ENCODE measurements around the gene NOS1AP. TPM values are rescaled to one million over a fixed set of nuclear protein-coding genes. Genes with fewer than 3 reads are reported as not detected.

Gene NOS1AP
- total and polyA plus RNA-seq, 2 experiments from 2014 or later, result 5.8 to 6.6 TPM

DNA sequence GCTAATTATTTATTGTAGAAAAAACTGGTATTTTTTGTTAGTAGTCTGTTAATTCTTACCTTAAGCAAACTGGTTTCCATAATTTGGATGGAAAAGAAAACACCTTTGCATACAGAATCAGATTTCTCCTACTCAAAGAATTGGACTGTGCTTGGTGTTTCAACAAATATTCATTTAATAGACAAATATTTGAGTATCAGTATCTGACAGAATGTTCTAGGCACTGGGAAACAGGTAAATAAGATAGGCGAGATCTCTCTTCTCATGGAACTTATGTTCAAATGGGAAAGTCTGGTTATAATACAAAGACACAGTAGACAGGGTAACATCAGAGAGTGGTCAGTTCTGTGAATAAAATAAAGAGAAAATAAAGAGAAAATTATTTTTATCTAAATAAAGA is 119.9 kb downstream of the NOS1AP start (continued):
- TF ChIP-seq, protein P1, sequence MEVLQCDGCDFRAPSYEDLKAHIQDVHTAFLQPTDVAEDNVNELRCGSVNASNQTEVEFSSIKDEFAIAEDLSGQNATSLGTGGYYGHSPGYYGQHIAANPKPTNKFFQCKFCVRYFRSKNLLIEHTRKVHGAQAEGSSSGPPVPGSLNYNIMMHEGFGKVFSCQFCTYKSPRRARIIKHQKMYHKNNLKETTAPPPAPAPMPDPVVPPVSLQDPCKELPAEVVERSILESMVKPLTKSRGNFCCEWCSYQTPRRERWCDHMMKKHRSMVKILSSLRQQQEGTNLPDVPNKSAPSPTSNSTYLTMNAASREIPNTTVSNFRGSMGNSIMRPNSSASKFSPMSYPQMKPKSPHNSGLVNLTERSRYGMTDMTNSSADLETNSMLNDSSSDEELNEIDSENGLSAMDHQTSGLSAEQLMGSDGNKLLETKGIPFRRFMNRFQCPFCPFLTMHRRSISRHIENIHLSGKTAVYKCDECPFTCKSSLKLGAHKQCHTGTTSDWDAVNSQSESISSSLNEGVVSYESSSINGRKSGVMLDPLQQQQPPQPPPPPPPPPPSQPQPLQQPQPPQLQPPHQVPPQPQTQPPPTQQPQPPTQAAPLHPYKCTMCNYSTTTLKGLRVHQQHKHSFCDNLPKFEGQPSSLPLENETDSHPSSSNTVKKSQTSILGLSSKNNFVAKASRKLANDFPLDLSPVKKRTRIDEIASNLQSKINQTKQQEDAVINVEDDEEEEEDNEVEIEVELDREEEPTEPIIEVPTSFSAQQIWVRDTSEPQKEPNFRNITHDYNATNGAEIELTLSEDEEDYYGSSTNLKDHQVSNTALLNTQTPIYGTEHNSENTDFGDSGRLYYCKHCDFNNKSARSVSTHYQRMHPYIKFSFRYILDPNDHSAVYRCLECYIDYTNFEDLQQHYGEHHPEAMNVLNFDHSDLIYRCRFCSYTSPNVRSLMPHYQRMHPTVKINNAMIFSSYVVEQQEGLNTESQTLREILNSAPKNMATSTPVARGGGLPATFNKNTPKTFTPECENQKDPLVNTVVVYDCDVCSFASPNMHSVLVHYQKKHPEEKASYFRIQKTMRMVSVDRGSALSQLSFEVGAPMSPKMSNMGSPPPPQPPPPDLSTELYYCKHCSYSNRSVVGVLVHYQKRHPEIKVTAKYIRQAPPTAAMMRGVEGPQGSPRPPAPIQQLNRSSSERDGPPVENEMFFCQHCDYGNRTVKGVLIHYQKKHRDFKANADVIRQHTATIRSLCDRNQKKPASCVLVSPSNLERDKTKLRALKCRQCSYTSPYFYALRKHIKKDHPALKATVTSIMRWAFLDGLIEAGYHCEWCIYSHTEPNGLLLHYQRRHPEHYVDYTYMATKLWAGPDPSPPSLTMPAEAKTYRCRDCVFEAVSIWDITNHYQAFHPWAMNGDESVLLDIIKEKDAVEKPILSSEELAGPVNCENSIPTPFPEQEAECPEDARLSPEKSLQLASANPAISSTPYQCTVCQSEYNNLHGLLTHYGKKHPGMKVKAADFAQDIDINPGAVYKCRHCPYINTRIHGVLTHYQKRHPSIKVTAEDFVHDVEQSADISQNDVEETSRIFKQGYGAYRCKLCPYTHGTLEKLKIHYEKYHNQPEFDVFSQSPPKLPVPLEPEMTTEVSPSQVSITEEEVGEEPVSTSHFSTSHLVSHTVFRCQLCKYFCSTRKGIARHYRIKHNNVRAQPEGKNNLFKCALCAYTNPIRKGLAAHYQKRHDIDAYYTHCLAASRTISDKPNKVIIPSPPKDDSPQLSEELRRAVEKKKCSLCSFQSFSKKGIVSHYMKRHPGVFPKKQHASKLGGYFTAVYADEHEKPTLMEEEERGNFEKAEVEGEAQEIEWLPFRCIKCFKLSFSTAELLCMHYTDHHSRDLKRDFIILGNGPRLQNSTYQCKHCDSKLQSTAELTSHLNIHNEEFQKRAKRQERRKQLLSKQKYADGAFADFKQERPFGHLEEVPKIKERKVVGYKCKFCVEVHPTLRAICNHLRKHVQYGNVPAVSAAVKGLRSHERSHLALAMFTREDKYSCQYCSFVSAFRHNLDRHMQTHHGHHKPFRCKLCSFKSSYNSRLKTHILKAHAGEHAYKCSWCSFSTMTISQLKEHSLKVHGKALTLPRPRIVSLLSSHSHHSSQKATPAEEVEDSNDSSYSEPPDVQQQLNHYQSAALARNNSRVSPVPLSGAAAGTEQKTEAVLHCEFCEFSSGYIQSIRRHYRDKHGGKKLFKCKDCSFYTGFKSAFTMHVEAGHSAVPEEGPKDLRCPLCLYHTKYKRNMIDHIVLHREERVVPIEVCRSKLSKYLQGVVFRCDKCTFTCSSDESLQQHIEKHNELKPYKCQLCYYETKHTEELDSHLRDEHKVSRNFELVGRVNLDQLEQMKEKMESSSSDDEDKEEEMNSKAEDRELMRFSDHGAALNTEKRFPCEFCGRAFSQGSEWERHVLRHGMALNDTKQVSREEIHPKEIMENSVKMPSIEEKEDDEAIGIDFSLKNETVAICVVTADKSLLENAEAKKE (CRISPR knock-in tag; IDR thresholded peaks at IDR 0.05), result no peak

DNA sequence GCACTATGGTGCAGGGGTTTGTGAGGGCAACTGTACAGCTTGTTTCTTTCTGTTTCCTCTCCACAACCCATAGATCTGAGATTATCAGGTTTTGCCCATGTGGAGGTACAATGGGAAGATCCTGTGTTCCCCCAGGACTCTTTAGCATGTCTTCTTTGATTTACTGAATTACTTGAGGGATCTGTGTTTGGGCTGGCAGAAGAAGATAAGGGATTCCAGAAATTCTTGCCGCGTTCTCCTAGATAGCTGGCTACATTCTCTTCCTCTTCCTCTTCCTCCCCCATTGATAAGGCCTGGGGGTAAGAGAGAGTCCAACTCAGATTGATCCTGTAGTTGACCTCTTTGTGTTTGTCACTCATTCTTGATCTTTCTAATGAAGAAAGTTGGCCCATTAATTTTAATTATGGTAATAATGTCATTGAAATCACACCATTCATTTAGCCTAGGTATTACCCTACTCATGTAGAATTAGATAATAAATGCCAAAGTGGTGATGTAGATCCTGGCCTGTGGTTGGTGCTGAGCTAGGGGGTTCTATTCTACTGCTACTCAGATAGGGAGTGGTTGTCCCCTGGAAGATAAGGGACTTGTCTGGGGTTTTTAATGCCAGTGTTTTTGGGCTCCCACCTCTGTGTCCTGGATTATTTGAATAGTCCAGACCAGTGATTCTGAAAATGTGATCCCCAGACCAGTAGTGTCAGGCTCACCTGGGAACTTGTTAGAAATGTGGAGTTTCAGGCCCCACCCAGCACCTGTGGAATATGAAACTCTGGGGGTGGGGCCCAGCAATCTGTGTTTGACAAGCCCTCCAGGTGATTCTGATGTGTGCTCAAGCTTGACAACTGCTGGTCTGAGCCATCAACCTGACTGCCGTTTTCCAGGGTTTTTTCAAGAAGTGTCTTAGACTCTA is 122.2 kb downstream of the NOS1AP start:
- no peak overlapping the region for H3K27ac Mint-ChIP-seq

More for the DNA sequence above, 122.2 kb downstream of the NOS1AP start:
- Histone ChIP-seq H2AFZ (no peak overlapping the region), H3K9me2 (ENCODE audit: insufficient read depth) (peaks cover 7% of the 10 kb centered on the region; the same call in 1 of the 2 replicates), H3K79me2 (replicated peaks; ENCODE audit: insufficient read depth) (peaks cover 41% of the 10 kb centered on the region), H3F3A (replicated peaks; ENCODE audit: low read depth) (no peaks in the 10 kb centered on the region), H3K4me1 (ENCODE audit: insufficient read depth) (peaks cover 11% of the 10 kb centered on the region), H3K27ac (ENCODE audit: low read depth) (no peak overlapping the region), H3K27me3 (ENCODE audit: insufficient read depth) (no peaks in the 10 kb centered on the region), H3K4me3 (no peak overlapping the region), H4K20me1 (replicated peaks; ENCODE audit: insufficient read depth) (no peaks in the 10 kb centered on the region; the same call in 1 of the 2 replicates), H3K36me3 (ENCODE audit: insufficient read depth) (no peaks in the 10 kb centered on the region), H3K4me2 (no peak overlapping the region)
- no peak overlapping the region; the same call in 2 of the 3 replicates for H3K4me3 Mint-ChIP-seq
- H3K9me3 Mint-ChIP-seq, result no peaks in the 10 kb centered on the region; the same call in 2 of the 3 replicates
- TF ChIP-seq, protein P2, sequence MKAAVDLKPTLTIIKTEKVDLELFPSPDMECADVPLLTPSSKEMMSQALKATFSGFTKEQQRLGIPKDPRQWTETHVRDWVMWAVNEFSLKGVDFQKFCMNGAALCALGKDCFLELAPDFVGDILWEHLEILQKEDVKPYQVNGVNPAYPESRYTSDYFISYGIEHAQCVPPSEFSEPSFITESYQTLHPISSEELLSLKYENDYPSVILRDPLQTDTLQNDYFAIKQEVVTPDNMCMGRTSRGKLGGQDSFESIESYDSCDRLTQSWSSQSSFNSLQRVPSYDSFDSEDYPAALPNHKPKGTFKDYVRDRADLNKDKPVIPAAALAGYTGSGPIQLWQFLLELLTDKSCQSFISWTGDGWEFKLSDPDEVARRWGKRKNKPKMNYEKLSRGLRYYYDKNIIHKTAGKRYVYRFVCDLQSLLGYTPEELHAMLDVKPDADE (IDR thresholded peaks at IDR 0.05), result no peak
- TF ChIP-seq STAT1 (IDR thresholded peaks at IDR 0.05; ENCODE audit: unreplicated experiment), result no peak
- peaks cover 6% of the 10 kb centered on the region for H3K27me3 Mint-ChIP-seq (ENCODE audit: insufficient read depth, low read depth, poor library complexity)
- DNase-seq (ENCODE audit: low spot score), result no peak
- peaks cover 47% of the 10 kb centered on the region for H3K4me1 Mint-ChIP-seq
- H3K36me3 Mint-ChIP-seq (ENCODE audit: low read depth), result peaks cover under 1% of the 10 kb centered on the region; the same call in 1 of the 3 replicates
- ATAC-seq, result no peak
